D721Med (cell line): ENCODE results near the gene POFUT2.

ENCODE experiments used
- DNase-seq: peaks from one replicate; pipeline ENCODE4 v3.0.0; 2011; ENCODE audit warnings: low spot score; ENCODE audit not compliant: insufficient read length
- FAIRE-seq: peaks from 2 replicates; lab custom pipeline; 2011; peaks lifted over from hg19 to GRCh38; lab: Jason Lieb, UNC
- TF ChIP-seq, protein P1 (sequence below): IDR thresholded peaks from 2 replicates; pipeline ENCODE4 v1.5.1; 2012; ENCODE audit warnings: mild to moderate bottlenecking, control low read depth; ENCODE audit not compliant: insufficient read depth; ENCODE audit errors: missing control alignments

The POFUT2 gene

DNA sequence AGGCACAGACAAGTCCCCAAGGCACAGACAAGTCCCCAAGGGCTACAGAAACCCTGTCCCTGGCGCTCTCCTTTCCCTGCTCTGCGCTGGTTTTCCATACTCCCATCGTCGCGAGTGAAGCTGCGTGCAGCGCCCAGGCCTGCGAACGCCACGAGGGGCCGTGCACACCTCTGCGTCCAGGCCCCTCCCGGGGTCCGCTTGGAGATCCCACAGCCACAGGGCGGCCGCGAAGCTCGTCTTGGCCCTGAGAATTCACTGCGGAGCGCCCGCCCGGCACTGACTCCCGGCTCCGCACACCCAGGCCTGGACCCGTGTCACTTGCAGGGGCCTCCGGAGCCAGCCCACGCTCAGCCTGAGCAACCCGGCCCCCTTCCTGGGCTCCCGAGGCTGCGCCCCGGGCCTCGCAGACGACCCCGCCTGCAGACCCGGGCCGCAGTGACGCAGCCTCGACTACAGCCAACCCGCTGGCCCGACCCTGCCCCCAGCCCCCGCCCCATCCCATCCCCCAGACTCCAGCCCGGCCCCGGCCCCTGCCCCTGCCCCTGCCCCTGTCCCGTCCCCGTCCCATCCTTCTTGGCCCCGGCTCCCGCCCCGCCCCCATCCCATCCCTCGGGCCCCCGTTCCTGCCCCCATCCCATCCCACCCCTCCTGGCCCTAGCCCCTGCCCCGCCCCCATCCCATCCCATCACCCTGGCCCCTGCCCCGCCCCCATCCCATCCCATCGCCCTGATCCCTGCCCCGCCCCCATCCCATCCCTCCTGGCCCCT is 841 bp downstream of the POFUT2 start:
- TF ChIP-seq, protein P1, sequence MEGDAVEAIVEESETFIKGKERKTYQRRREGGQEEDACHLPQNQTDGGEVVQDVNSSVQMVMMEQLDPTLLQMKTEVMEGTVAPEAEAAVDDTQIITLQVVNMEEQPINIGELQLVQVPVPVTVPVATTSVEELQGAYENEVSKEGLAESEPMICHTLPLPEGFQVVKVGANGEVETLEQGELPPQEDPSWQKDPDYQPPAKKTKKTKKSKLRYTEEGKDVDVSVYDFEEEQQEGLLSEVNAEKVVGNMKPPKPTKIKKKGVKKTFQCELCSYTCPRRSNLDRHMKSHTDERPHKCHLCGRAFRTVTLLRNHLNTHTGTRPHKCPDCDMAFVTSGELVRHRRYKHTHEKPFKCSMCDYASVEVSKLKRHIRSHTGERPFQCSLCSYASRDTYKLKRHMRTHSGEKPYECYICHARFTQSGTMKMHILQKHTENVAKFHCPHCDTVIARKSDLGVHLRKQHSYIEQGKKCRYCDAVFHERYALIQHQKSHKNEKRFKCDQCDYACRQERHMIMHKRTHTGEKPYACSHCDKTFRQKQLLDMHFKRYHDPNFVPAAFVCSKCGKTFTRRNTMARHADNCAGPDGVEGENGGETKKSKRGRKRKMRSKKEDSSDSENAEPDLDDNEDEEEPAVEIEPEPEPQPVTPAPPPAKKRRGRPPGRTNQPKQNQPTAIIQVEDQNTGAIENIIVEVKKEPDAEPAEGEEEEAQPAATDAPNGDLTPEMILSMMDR, result no peak
- no peak for FAIRE-seq
- DNase-seq, result no peak

DNA sequence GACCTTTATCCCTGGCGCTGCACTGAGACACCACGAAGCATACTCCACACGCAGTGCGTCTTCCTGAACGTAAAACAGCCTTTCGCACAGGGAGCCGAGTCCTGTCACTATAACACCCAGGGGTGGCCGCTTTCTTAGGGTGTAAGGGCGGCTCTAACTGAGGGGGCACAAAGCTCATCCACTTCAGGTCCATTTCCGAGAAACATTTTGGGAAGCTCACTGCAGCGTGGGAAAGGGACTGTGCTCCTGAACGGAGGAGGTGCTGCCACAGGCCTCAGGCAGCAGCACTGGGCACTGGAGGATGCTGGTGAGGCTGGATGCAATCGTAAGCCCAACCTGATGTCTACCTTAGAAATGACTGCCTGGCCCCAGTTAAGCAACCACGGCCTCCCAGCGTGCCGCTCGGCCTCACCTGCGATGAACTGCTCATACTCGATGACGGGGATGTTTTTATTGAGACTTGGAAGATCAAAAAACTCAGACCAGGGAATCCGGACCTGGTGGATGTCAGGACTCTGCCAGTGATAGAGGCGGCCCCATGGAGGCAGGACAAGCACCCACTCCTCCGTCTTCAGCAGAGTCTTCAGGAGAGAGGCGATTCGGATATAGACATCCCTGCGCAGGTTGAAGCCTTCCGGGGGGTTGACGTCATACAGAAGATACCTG is 2.3 kb downstream of the POFUT2 start:
- FAIRE-seq, result no peak

GRCh38 chr21:45284456-45284741 is 3.3 kb downstream of the POFUT2 start:
- TF ChIP-seq, protein P1, result no peak
- no peak for DNase-seq
- no peak for FAIRE-seq

More for the DNA sequence above, 2.3 kb downstream of the POFUT2 start:
- TF ChIP-seq, protein P1, result no peak
- no peak for DNase-seq

- FAIRE-seq, result no peak
- TF ChIP-seq, protein P1, result no peak
Measured at GRCh38 chr21:45283611-45284455, 3.9 kb downstream of the POFUT2 start.

DNA sequence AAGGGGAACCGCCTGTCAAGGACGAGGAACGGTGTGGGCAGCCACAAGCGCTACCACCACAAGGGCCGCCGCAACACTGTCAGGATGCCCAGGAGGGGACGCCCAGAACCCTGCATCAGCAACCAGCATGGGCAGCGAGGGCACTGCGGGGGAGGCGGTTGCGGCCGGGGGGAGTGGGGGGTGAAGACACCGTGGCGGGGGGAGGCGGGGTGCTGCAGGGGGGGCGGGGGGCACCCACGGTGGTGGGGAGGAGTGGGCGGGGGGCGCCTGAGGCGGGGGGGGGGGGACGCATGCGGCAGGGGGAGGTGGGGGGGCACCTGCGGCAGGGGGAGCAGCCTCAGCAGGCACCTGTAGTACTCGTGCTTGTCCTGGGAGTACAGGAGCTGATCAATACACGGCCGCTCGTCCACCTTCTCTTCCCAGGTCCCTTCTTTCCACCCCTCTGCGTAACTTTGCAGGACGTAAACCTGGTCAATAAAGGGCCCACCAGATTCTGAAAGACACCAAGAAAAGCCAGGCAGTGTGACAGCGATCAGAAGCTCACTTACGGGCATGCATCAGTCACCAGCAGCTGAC is 4.6 kb downstream of the POFUT2 start:
- TF ChIP-seq, protein P1, result no peak
- FAIRE-seq (no peak), DNase-seq (no peak)

More at GRCh38 chr21:45283611-45284455, 3.9 kb downstream of the POFUT2 start:
- no peak for DNase-seq

- DNase-seq, result no peak
- FAIRE-seq, result no peak
- TF ChIP-seq, protein P1, result no peak
Measured at GRCh38 chr21:45282283-45283034, 5.2 kb downstream of the POFUT2 start.
